DMS 273 (cell line): Measurements from ENCODE around the gene NYAP2.

ENCODE experiments used
- DNase-seq: peaks from one replicate; lab custom pipeline; 2025; ENCODE audit not compliant: unreplicated experiment; lab: John Stamatoyannopoulos, UW

NYAP2 gene

GRCh38 chr2:225615514-225615913, 216.0 kb downstream of the NYAP2 start:
- no peak for DNase-seq

GRCh38 chr2:225616372-225616771, 216.9 kb downstream of the NYAP2 start:
- no peak for DNase-seq

GRCh38 chr2:225616848-225617247, 217.3 kb downstream of the NYAP2 start:
- DNase-seq: no peak

GRCh38 chr2:225620227-225620626, 220.7 kb downstream of the NYAP2 start:
- DNase-seq: no peak

GRCh38 chr2:225630824-225631533, 231.5 kb downstream of the NYAP2 start:
- DNase-seq: no peak

- DNase-seq: no peak
Measured at GRCh38 chr2:225632351-225632750, 232.8 kb downstream of the NYAP2 start.

GRCh38 chr2:225636558-225636957, 237.0 kb downstream of the NYAP2 start:
- no peak for DNase-seq

GRCh38 chr2:225637259-225637658, 237.7 kb downstream of the NYAP2 start:
- peak; percentile 29 for DNase-seq

GRCh38 chr2:225640550-225640949, 241.0 kb downstream of the NYAP2 start:
- no peak for DNase-seq

GRCh38 chr2:225649274-225649673, 249.8 kb downstream of the NYAP2 start:
- peak; percentile 7 for DNase-seq

GRCh38 chr2:225650041-225650440, 250.5 kb downstream of the NYAP2 start:
- DNase-seq: no peak

GRCh38 chr2:225660262-225661131, 261.0 kb downstream of the NYAP2 start:
- peak; percentile 82 for DNase-seq

GRCh38 chr2:225662101-225662500, 262.6 kb downstream of the NYAP2 start:
- no peak for DNase-seq

GRCh38 chr2:225667445-225667844, 267.9 kb downstream of the NYAP2 start:
- no peak for DNase-seq

- peak; percentile 77 for DNase-seq
Measured at GRCh38 chr2:225668606-225669266, 269.2 kb downstream of the NYAP2 start.

- peak; percentile 61 for DNase-seq
Measured at GRCh38 chr2:225670111-225670974, 270.8 kb downstream of the NYAP2 start.

GRCh38 chr2:225678792-225679191, 279.3 kb downstream of the NYAP2 start:
- no peak for DNase-seq

- DNase-seq: no peak
Measured at GRCh38 chr2:225683258-225683657, 283.7 kb downstream of the NYAP2 start.

- no peak for DNase-seq
Measured at GRCh38 chr2:225690153-225690552, 290.6 kb downstream of the NYAP2 start.

- no peak for DNase-seq
Measured at GRCh38 chr2:225691711-225692110, 292.2 kb downstream of the NYAP2 start.

GRCh38 chr2:225693259-225693658, 293.7 kb downstream of the NYAP2 start:
- DNase-seq: no peak
